ENCODE measurements around the gene KIAA2012. TPM values are rescaled to one million over a fixed set of nuclear protein-coding genes. Genes with fewer than 3 reads are reported as not detected.
A peak's percentile ranks its signal among the peaks of the same experiment; 100 is the strongest.

KIAA2012 gene
- total and polyA plus RNA-seq, 2 experiments from 2014 or later = 0.24 TPM; not detected in 1

DNA sequence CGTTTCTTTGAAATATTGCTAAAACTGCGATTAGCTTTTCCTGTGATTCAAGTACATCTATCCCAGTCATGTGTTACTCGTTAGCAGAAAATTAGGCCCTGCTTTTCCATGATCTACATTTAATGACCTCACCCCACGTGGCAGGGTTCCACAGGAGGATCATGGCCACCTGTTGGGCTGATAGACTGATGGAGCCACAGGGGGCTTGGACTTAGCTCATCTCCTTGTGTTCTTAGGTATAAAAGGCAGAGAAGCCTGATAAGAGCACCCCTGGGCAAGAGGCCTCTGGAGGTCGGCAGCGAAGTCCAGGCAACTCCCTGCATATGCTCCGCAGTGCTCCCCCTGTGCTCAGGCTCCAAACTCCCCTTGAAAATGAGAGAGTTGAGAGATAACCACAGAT, 26.5 kb upstream of the KIAA2012 start:
- Histone ChIP-seq H3K36me3 (no peaks in the 10 kb centered on the region), H3K27me3 (no peaks in the 10 kb centered on the region), H3K9me3 (ENCODE audit: low read depth) (no peaks in the 10 kb centered on the region), H3K27ac (no peak overlapping the region), H3K4me1 (ENCODE audit: low read depth) (peaks cover 20% of the 10 kb centered on the region), H3K4me3 (no peak overlapping the region)
- no peak for TF ChIP-seq CTCF (IDR thresholded peaks at IDR 0.05; ENCODE audit: low read depth, low read length)
- no peak for DNase-seq (ENCODE audit: low read depth in 1 of 2, low spot score in 1 of 2)

GRCh38 chr2:202049092-202049728, 23.8 kb upstream of the KIAA2012 start:
- Histone ChIP-seq H3K9me3 (ENCODE audit: low read depth) (no peaks in the 10 kb centered on the region), H3K27ac (no peak overlapping the region), H3K27me3 (no peaks in the 10 kb centered on the region), H3K4me1 (ENCODE audit: low read depth) (peaks cover 20% of the 10 kb centered on the region), H3K4me3 (no peak overlapping the region), H3K36me3 (no peaks in the 10 kb centered on the region)
- no peak for DNase-seq (ENCODE audit: low read depth in 1 of 2, low spot score in 1 of 2)
- TF ChIP-seq CTCF (IDR thresholded peaks at IDR 0.05; ENCODE audit: low read depth, low read length) = no peak

DNA sequence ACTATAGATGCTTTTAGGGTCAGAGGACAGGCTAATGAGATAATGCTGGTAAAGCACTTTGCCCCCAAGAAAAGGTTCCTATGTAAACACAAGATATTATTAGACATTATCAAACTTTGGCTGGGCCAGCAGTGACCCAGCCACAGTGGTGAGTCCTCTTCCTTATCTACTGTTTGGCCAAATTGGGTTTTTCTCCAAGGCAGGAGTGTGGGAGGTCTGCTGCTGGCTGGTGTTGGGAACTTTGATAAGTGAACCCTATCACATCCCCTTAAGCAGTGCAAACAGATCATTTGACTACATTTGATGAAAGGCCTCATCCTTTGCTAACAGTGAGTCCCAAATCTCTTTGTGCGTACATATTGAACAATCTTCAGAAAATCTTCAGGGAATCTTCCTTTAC, 23.2 kb upstream of the KIAA2012 start:
- H3K4me3 ChIP-seq = no peak overlapping the region
- peaks cover 20% of the 10 kb centered on the region for H3K4me1 ChIP-seq (ENCODE audit: low read depth)
- no peaks in the 10 kb centered on the region for H3K27me3 ChIP-seq
- no peaks in the 10 kb centered on the region for H3K9me3 ChIP-seq (ENCODE audit: low read depth)
- no peak overlapping the region for H3K27ac ChIP-seq
- no peaks in the 10 kb centered on the region for H3K36me3 ChIP-seq
- no peak for TF ChIP-seq CTCF (IDR thresholded peaks at IDR 0.05; ENCODE audit: low read depth, low read length)
- DNase-seq (ENCODE audit: low read depth in 1 of 2, low spot score in 1 of 2) = no peak

DNA sequence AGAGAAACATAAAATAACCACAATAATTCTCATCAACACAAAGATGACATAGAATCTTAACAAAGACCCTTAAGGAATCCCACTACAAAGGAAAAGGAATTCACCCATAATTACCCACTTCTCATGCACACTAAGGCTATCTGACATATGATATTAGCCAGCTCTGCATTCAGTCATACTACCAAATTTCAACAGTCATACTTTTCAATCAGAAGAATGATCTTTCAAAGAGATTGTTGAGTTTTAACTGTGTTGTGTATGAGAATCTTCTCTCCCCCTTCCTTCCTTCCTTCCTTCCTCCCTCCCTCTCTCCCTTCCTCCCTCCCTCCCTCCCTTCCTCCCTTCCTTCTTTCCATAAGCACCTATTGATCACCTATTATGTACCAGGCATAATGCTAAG, 22.4 kb upstream of the KIAA2012 start:
- Histone ChIP-seq H3K9me3 (ENCODE audit: low read depth) (no peaks in the 10 kb centered on the region), H3K27me3 (no peaks in the 10 kb centered on the region), H3K36me3 (no peaks in the 10 kb centered on the region), H3K4me3 (no peak overlapping the region), H3K27ac (no peak overlapping the region), H3K4me1 (ENCODE audit: low read depth) (peaks cover 13% of the 10 kb centered on the region)
- no peak for DNase-seq (ENCODE audit: low read depth in 1 of 2, low spot score in 1 of 2)
- TF ChIP-seq CTCF (IDR thresholded peaks at IDR 0.05; ENCODE audit: low read depth, low read length) = no peak

GRCh38 chr2:202051499-202052161, 21.4 kb upstream of the KIAA2012 start:
- TF ChIP-seq CTCF (IDR thresholded peaks at IDR 0.05; ENCODE audit: low read depth, low read length) = no peak
- Histone ChIP-seq H3K4me1 (ENCODE audit: low read depth) (peaks cover 13% of the 10 kb centered on the region), H3K27me3 (no peaks in the 10 kb centered on the region), H3K36me3 (no peaks in the 10 kb centered on the region), H3K27ac (no peak overlapping the region), H3K9me3 (ENCODE audit: low read depth) (no peaks in the 10 kb centered on the region), H3K4me3 (no peak overlapping the region)
- DNase-seq (ENCODE audit: low read depth in 1 of 2, low spot score in 1 of 2) = peak in 1 of 2 donors; percentile 67

Measured in cardiac muscle cell (in vitro differentiated cells and primary cell).